ENCODE measurements around the gene NPPA.

Gene NPPA

DNA sequence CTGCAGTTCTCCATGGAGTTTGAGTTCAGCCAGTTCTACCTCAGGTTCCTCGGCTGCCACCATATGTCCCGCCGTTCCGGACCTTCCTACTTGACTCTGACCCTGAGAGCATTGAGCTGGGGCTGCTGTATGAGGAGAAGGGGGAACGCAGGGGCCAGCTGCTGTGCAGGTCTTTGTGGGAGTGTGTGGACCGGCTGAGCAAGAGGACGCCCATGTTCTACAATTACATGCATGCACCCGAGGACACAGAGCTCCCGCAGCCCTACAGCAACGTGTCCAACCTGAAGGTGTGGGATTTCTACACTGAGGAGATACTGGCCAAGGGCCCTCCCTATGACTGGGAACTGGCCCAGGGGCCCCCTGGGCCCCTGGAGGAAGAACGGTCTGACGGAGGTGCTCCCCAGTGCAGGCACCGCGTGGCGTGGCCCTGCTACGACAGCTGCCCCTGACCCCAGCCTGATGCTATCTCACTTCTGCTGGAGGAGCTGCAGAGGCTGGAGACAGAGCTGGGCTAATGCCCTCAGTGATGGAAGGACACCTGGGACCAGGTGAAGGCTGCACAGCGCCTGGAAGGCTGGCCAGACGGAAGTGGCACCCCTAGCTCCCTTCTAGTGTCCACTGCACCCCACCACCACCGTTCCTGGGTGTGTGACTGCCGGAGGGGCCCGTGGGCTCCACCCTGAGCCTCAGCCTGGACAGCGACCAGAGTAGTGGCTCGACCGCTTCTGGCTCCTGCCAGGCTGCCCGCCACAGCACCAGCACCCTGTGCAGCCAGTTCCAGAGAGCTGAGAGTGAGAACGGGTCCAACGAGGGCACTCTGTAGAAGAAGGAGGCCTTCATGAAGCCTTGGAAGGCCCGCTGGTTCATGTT lies 32.0 kb upstream of the NPPA start:
- Mint-ChIP-seq H3K9me3 (no peaks in the 10 kb centered on the region), H3K36me3 (ENCODE audit: low read depth) (no peaks in the 10 kb centered on the region), H3K27ac (no peak overlapping the region), H3K27me3 (ENCODE audit: low read depth) (no peaks in the 10 kb centered on the region), H3K4me3 (no peak overlapping the region), H3K4me1 (ENCODE audit: low read depth) (no peaks in the 10 kb centered on the region)
- no peak for DNase-seq (ENCODE audit: low spot score)

DNA sequence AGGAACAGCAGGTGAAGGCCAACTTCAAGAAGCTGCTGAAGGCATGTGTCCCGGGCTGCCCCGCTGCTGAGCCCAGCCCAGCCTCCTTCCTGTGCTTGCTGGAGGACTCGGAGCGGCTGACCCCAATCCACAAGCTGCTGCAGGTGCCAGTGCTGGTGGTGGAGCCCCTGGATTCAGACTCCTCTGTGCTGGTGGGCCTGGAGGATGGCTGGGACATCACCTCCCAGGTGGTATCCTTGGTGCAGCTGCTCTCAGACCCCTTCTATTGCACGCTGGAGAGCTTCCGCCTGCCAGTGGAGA lies 31.3 kb upstream of the NPPA start:
- no peaks in the 10 kb centered on the region for H3K27me3 Mint-ChIP-seq (ENCODE audit: low read depth)
- no peaks in the 10 kb centered on the region for H3K4me1 Mint-ChIP-seq (ENCODE audit: low read depth)
- no peak overlapping the region for H3K27ac Mint-ChIP-seq
- no peaks in the 10 kb centered on the region for H3K36me3 Mint-ChIP-seq (ENCODE audit: low read depth)
- no peak for DNase-seq (ENCODE audit: low spot score)
- H3K9me3 Mint-ChIP-seq = no peaks in the 10 kb centered on the region
- H3K4me3 Mint-ChIP-seq = no peak overlapping the region

DNA sequence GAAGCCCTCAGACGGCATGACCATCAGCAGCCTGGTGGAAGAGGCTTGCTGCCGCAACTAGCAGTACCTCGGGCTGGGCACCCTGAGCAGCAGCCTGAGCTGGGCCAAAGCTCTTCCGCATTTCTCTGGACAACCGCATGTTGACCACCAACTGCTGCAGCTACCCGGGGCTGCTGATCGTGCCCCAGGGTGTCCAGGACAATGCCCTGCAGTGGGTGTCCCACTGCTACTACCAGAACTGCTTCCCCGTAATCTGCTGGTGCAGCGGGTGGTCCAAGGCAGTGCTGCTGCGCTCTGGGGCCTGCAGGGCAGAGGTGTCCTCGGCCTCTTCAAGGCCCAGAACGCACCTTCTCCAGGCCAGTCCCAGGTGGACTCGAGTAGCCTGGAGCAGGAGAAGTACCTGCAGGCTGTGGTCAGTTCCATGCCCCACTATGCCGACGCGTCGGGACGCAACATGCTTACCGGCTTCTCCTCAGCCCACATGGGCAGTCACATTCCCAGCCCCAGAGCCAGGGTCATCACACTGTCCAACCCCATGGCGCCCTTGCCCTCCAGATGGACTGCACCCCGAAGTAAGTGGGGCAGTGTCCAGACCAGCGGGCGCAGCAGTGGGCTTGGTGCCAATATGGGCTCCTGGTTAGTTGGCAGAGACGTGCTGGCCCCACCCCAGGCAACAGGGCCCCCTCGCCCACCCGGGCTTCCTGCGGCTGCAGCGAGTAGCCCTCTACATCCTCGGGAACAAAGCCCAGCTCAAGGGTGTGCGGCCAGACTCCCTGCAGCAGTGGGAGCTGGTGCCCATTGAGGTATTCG lies 30.7 kb upstream of the NPPA start:
- Mint-ChIP-seq H3K4me3 (no peak overlapping the region), H3K36me3 (ENCODE audit: low read depth) (no peaks in the 10 kb centered on the region), H3K9me3 (no peaks in the 10 kb centered on the region), H3K27ac (no peak overlapping the region), H3K27me3 (ENCODE audit: low read depth) (peaks cover 2% of the 10 kb centered on the region), H3K4me1 (ENCODE audit: low read depth) (no peaks in the 10 kb centered on the region)
- no peak for DNase-seq (ENCODE audit: low spot score)

DNA sequence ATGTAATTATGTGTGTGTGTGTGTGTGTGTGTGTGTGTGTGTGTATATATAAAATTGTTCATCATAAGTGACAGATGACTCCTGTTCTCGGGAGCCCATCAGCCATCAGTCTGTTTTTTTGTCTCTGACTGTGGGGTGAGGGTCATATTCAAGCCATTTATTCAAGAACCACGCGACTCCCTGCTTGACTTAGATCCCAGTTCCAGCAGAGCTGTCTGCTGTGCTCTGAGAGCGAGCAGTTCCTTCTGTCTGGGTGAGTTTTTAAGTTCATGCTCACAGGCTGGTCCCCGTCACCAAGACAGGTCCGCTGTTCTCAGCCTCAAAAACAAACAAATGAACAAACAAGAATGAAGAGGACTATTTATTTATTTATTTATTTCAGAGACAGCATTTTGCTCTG lies 29.5 kb upstream of the NPPA start:
- H3K4me3 Mint-ChIP-seq = no peak overlapping the region
- H3K27me3 Mint-ChIP-seq (ENCODE audit: low read depth) = peaks cover 2% of the 10 kb centered on the region
- no peaks in the 10 kb centered on the region for H3K4me1 Mint-ChIP-seq (ENCODE audit: low read depth)
- no peak overlapping the region for H3K27ac Mint-ChIP-seq
- H3K9me3 Mint-ChIP-seq = no peaks in the 10 kb centered on the region
- no peak for DNase-seq (ENCODE audit: low spot score)
- H3K36me3 Mint-ChIP-seq (ENCODE audit: low read depth) = no peaks in the 10 kb centered on the region

DNA sequence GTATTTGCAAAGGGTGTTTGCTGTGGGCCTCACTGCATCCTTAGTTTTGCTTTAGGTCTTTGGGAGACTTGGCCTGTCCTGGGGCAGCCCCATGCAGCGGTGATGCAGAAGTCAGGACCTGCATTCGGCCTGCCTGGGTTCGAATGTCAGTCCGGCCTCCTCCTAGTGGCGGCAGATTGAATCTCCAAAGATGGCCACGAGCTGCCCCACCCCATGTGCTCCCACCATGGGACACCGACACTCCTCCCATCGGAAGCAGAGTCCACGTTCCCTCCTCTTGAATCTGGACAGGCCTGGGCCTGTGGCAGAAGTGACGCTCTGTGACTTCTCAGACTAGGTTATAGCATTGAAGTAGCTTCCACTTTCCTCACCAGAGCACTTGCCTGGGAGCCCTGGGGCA lies 27.5 kb upstream of the NPPA start:
- Mint-ChIP-seq H3K4me1 (ENCODE audit: low read depth) (no peaks in the 10 kb centered on the region), H3K36me3 (ENCODE audit: low read depth) (no peaks in the 10 kb centered on the region), H3K27me3 (ENCODE audit: low read depth) (peaks cover 7% of the 10 kb centered on the region), H3K27ac (no peak overlapping the region), H3K4me3 (no peak overlapping the region), H3K9me3 (no peaks in the 10 kb centered on the region)
- DNase-seq (ENCODE audit: low spot score) = no peak

DNA sequence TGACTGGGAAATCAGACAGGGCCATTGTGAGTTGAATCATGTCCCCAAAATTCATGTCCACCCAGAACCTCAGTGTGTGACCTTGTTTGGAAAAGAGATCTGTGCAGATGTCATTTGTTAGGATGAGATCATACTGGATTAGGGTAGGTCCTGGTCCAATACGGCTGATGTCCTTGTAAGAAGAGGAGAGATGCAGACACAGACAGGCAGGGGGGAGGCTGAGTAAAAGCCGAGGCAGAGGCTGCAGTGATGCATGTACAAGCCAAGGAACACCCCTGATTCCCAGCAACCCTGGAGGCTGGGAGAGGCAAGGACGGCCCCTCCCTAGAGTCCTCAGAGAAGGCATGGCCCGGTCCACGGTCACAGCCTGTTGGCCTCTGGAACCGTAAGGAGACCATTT lies 27.0 kb upstream of the NPPA start:
- Mint-ChIP-seq H3K4me1 (ENCODE audit: low read depth) (no peaks in the 10 kb centered on the region), H3K4me3 (no peak overlapping the region), H3K27ac (no peak overlapping the region), H3K9me3 (no peaks in the 10 kb centered on the region), H3K36me3 (ENCODE audit: low read depth) (no peaks in the 10 kb centered on the region), H3K27me3 (ENCODE audit: low read depth) (peaks cover 7% of the 10 kb centered on the region)
- DNase-seq (ENCODE audit: low spot score) = no peak

DNA sequence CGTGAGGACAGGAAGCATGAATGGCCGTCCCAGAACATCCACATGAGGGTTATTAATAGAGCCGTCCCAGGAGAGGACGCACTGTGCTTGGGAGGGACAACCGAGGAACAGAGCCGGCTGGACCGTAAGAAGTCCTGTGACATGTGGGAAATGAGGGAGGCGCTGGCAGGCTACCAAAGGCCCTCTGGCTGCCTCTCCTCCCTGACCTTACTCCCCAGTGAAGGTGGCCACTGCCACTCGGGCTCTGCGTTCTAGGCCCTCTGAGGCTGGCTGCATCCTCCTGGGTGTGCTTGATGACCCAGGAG lies 26.6 kb upstream of the NPPA start:
- no peaks in the 10 kb centered on the region for H3K4me1 Mint-ChIP-seq (ENCODE audit: low read depth)

DNA sequence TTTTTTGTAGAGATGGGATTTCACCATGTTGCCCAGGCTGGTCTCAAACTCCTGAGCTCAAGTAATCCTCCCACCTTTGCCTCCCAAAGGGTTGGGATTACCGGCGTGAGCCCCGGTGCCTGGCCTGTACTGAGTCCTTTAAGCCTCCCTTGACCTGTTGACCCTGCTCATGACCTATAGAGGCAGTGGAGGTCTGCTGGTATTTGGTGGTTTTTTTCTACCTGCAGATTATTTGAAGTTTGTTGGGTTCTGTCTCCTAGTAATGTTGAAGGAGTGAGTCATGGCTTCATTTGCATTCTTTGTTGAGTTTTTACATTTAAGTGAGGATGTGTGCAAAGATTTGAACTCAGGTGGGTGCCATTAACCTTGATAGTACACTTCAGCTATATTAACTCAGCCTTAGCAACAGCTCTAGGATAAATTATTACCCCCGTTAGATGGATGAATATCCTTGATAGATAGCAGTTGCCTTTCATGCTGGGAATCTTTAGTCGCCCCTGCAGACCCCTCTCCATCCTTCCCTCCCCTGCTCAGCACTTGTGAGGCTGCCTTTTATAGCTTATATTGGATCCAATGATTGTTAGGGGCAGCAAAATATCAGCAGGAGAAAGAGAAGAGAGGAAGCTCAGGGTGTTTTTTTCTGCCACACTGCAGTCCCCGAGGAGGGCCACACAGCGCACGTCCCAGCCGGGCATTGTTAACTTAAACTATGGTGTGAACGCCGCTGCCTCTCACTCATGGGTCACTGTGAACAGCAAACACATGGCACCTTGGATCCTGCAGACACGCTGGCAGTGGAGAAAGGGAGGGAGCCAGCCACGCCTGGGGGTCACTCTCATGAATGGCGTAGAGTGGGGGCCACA lies 26.0 kb upstream of the NPPA start:
- H3K27me3 Mint-ChIP-seq (ENCODE audit: low read depth) = peaks cover 7% of the 10 kb centered on the region
- no peaks in the 10 kb centered on the region for H3K9me3 Mint-ChIP-seq
- no peaks in the 10 kb centered on the region for H3K36me3 Mint-ChIP-seq (ENCODE audit: low read depth)
- no peak for DNase-seq (ENCODE audit: low spot score)
- H3K27ac Mint-ChIP-seq = no peak overlapping the region
- no peaks in the 10 kb centered on the region for H3K4me1 Mint-ChIP-seq (ENCODE audit: low read depth)
- no peak overlapping the region for H3K4me3 Mint-ChIP-seq

More for the DNA sequence above, 26.6 kb upstream of the NPPA start:
- H3K36me3 Mint-ChIP-seq (ENCODE audit: low read depth) = no peaks in the 10 kb centered on the region
- no peaks in the 10 kb centered on the region for H3K9me3 Mint-ChIP-seq
- peaks cover 7% of the 10 kb centered on the region for H3K27me3 Mint-ChIP-seq (ENCODE audit: low read depth)
- no peak for DNase-seq (ENCODE audit: low spot score)
- no peak overlapping the region for H3K4me3 Mint-ChIP-seq
- H3K27ac Mint-ChIP-seq = no peak overlapping the region

DNA sequence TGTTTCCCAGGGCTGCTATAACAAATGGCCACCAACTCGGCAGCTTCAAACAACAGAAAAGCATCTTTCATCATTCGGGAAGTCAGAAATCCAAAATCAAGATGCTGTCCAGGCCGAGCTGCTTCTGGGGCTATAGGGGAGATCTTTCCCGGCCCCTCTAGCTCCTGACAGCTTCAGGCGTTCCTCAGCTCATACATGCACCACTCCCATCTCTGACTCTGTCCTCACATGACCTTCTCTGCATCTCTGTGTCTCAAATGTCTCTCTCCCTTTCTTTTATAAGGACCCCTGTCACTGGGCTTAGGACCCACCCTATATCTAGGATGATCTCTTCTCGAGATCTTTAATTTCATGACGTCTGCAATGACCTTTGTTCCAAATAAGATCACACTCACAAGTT lies 25.0 kb upstream of the NPPA start:
- Mint-ChIP-seq H3K4me1 (ENCODE audit: low read depth) (no peaks in the 10 kb centered on the region), H3K27ac (no peak overlapping the region)

DNA sequence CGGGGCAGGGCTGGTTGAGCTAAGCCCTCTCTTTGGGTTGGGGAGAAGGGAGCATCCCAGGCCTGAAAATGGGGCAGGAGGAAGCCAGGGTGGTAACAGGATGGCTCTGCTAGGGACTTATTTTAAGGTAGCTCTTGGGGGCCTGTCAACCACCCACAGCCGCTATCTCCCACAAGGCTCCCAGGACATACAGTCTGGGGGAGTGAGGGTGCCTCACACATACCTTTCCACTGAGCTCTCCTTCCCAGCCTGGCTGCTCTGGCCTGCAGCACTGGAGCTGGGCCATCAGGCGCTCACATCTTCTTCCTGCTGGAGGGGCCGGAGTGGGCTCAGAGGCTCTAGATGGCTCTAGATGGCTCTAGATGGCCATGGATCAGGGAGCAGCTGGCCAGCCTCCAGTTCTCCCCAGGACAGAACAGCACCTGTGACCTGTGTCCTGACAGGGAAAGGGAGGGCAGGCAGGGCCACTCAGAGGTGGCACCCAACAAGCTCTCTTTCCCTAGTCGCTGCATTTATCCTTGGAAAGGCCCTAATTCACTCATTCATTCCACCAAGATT lies 22.1 kb upstream of the NPPA start:
- Mint-ChIP-seq H3K4me3 (no peak overlapping the region), H3K36me3 (ENCODE audit: low read depth) (no peaks in the 10 kb centered on the region), H3K27me3 (ENCODE audit: low read depth) (peaks cover 8% of the 10 kb centered on the region), H3K9me3 (no peaks in the 10 kb centered on the region), H3K4me1 (ENCODE audit: low read depth) (no peaks in the 10 kb centered on the region), H3K27ac (no peak overlapping the region)
- DNase-seq (ENCODE audit: low spot score) = no peak

More for the DNA sequence above, 25.0 kb upstream of the NPPA start:
- DNase-seq (ENCODE audit: low spot score) = no peak
- H3K4me3 Mint-ChIP-seq = no peak overlapping the region
- peaks cover 7% of the 10 kb centered on the region for H3K27me3 Mint-ChIP-seq (ENCODE audit: low read depth)
- H3K9me3 Mint-ChIP-seq = no peaks in the 10 kb centered on the region
- H3K36me3 Mint-ChIP-seq (ENCODE audit: low read depth) = no peaks in the 10 kb centered on the region

DNA sequence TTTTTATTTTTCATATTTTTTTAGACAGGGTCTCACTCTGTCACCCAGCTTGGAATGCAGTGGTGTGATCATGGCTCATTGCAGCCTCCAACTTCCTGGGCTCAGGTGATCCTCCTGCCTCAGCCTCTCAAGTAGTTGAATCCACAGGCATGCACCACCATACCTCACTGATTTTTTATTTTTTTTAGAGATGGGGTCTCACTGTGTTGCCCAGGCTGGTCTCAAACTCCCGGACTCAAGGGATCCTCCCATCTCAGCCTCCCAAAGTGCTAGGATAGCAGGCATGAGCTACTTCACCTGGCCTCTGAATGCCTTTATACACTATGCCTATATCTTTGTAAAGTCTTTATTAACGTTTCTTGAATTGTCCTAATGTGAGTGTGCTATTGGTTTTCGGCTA lies 21.5 kb upstream of the NPPA start:
- Mint-ChIP-seq H3K36me3 (ENCODE audit: low read depth) (no peaks in the 10 kb centered on the region), H3K27me3 (ENCODE audit: low read depth) (peaks cover 10% of the 10 kb centered on the region), H3K4me1 (ENCODE audit: low read depth) (no peaks in the 10 kb centered on the region), H3K27ac (no peak overlapping the region), H3K4me3 (no peak overlapping the region), H3K9me3 (no peaks in the 10 kb centered on the region)
- DNase-seq (ENCODE audit: low spot score) = no peak

DNA sequence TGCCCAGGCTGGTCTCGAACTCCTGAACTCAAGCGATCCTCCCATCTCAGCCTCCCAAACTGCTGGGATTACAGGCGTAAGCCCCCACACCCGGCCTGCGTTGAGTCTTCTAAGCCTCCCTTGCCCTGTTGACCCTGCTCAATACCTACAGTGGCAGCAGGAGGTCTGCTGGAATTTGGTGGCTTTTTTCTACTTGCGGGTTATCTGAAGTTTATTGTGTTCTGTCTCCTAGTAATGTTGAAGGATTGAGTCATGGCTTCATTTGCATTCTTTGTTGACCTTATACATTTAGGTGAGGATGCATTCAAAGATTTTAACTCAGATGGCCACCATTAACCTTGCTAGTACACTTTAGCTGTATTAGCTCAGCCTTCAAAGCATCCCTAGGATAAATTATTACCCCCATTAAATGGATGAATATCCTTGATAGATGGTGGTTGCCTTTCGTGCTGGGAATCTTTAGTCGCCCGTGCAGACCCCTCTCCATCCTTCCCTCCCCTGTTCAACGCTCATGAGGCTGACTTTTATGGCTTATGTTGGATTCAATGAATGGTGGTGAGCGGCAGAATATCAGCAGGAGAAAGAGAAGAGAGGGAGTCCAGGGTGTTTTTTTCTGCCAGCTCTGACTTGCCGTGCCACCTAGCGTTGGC lies 20.9 kb upstream of the NPPA start:
- DNase-seq (ENCODE audit: low spot score) = no peak
- Mint-ChIP-seq H3K9me3 (no peaks in the 10 kb centered on the region), H3K4me1 (ENCODE audit: low read depth) (no peaks in the 10 kb centered on the region), H3K36me3 (ENCODE audit: low read depth) (no peaks in the 10 kb centered on the region), H3K27me3 (ENCODE audit: low read depth) (peaks cover 8% of the 10 kb centered on the region), H3K27ac (no peak overlapping the region), H3K4me3 (no peak overlapping the region)

DNA sequence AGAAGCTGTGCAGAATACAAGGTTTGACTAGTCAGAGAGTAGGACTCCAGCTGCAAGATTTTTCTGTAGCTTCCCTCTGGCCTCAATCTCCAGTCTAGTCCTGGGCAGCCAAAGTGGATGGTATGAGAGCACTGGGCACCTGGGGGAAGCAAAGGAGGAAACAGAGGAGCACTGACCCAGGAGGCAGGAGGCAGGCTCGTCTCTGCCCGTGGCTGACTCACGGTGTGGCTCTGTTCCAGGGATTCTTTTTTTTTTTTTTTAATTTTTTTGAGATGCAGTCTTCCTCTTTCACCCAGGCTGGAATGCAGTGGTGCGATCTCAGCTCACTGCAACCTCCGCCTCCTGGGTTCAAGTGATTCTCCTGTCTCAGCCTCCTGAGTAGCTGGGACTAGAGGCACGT lies 15.3 kb upstream of the NPPA start:
- H3K27ac Mint-ChIP-seq = no peak overlapping the region
- no peaks in the 10 kb centered on the region for H3K36me3 Mint-ChIP-seq (ENCODE audit: low read depth)
- no peak overlapping the region for H3K4me3 Mint-ChIP-seq
- no peak for DNase-seq (ENCODE audit: low spot score)
- H3K27me3 Mint-ChIP-seq (ENCODE audit: low read depth) = peaks cover 24% of the 10 kb centered on the region
- H3K9me3 Mint-ChIP-seq = no peaks in the 10 kb centered on the region
- no peaks in the 10 kb centered on the region for H3K4me1 Mint-ChIP-seq (ENCODE audit: low read depth)
